HG02884 (cell line): ENCODE results near the gene LSP1.
"Not testable (repeated sequence)": the region's sequence is repeated elsewhere in the genome, so short reads cannot be mapped to it uniquely, and the experiment has no call there.

Source experiments
- ATAC-seq: cut with Tn5 transposase; IDR thresholded peaks from one replicate; pipeline ENCODE4 v1.9.1; 2021; ENCODE audit warnings: mild to moderate bottlenecking, moderate library complexity; ENCODE audit not compliant: unreplicated experiment

The LSP1 gene

DNA sequence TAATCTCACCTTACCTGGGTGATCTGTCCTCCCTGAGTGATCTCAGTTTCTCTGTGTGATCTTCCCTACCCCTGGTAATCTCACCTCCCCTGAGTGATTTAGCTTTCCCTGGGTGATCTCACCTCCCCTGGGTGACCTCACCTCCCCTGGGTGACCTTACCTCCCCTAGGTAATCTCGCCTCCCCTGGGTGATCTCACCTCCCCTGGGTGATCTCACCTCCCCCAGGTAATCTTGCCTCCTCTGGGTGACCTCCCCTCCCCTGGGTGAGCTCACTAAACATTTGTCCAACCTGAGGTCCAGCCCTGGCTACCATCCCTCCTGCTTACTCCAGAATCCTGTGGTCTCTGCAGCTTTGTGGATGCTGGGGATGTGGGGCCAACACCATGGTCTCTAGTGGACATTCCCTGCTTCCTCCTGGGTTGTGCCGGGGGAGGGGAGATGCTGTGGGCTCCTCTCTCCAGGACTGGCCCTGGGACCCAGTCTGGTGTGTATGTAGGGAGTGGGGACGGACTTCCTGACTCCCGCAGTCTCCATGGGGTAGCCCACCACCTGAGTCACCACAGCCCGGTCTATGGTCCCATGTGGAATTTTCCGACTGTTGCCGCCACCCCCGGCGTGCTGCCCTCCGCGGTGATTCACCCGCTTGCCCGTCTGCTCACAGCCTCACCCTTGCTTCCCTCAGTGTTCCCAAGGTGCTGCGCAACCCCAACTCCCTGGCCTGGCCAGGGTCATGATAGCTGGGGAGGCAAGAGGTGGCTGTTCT, 9.9 kb downstream of the LSP1 start:
- ATAC-seq, result no peak

DNA sequence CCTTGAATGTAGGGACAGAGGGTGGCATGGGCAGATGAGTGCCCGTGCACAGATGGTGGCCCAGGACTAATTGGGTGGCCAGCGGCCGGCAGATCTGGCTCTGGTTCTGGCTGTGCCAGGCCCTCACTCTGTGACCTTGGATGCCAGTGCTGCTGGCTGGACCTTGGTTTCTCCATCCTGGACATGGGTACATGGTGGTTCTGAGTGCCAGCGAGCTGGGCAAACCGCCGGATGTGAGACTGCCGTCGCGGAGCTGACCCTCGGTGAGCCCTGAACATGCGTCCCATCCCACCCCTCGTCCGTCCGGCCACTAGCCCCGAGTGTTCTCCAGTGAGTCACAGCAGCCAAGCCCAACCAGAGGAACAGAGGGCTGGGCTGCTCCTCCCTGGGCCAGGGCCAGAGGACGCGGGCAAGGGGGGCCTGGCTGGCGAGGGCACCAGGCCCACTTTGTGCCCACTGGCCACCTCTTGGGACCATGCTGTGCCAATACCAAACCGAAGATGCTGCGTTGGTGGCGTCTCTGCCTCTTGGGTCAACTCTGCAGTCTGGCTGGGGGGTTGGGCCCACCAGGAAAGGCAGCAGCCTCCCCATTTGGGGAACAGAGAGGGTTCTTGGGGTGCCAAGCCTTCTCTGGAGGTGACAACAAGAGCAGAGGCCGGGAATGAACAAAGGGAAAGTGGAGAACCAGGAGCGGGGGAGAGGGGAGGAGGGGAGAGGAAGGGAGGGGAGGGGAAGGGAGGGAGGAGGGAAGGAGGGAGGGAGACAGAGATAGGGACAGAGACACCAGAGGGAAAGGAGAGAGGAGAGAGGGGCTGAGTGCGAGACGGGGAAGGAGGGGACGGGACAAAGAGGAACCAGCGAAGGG, 10.7 kb downstream of the LSP1 start:
- no peak for ATAC-seq

DNA sequence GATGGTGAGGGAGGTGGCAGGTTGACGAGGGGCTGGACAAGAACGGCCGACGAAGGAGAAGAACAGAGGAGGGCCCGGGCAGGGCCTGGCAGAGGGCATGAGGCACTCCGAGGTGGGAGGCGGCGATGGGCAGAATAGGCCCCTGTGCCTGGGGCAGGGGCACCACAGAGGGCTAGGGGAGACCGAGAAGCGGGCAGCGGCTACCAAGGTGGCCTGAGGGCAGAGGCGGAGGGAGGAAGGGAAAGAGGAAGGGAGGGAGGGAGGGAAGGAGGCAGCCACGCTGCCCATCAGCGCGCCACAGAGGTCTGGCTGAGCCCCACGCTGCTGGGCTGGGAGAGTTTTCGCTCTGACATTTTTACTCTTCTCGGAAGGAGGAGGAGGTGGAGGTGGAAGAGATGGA, 11.3 kb downstream of the LSP1 start:
- no peak for ATAC-seq

DNA sequence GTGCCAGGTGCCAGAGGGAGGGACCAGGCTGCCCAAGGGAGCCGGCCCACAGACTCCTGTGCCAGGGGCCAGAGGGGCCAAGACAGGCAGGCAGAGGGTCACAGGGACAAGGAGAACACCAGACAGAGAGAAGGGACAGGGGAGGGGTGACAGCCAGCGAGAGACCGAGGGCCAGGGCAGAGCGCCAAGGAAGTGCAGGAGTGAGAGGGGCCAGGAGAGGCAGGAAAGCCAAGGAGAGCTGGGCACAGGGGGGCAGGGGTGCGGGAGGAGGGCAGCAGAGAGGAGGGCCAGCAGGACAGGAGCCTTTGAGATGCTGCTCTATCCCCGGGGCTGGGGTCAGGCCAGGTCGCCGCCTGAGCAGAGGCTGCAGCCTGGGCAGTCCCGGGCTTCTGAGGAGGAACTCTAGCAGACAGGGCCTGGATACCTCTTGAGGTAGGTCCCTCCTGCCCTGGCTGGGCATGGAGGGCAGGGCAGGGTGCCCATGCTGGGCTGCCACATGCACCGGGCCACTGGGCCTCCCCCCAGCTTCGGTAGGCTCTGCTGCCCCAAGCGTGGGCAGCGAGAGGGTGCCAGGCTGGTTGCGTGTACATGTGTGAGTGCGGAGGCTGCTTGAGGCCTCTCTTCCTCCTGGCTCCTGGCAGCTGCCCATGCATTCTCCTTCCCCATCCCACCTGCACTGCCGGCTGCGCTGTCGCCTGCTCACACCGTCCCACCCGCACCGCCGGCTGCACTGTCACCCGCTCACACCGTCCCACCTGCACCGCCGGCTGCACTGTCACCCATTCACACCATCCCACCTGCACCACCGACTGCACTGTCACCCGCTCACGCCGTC, 12.2 kb downstream of the LSP1 start:
- ATAC-seq, result no peak

DNA sequence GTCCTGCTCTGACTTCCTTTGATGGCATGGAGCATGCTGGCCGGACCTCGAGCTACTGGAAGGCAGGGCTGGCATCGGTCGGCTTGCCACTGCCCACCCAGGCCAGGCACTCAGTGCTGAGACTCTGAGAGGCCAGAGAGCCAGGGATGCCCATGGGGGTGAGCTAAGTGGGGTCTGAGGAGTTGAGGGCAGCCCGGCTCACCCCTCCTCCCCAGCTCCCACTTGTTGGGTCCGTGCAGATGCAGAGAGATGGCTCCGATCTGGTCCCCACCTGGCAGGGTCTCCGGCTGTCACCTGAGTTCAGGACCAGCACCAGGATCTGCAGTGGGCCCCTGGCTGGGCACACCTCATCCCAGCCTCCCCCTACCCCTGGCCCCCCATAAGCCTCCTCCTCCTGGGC, 13.3 kb downstream of the LSP1 start:
- ATAC-seq, result no peak

DNA sequence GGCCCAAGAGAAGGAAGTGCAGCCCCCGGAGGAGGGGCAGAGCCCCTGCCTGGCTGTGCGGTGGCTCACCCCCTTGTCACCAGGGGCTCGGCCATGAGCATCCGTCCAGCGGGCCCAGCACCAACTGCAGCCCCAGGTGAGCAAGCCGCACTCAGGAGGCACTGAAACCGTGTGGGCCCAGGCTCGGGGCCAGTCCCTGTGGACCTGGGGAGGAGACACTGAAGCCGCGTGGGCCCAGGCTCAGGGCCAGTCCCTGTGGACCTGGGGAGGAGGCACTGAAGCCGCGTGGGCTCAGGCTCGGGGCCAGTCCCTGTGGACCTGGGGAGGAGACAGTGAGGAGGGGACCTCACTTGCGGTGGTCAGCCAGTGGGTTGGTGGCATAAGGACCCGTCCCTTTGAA, 13.9 kb downstream of the LSP1 start:
- ATAC-seq, result no peak

DNA sequence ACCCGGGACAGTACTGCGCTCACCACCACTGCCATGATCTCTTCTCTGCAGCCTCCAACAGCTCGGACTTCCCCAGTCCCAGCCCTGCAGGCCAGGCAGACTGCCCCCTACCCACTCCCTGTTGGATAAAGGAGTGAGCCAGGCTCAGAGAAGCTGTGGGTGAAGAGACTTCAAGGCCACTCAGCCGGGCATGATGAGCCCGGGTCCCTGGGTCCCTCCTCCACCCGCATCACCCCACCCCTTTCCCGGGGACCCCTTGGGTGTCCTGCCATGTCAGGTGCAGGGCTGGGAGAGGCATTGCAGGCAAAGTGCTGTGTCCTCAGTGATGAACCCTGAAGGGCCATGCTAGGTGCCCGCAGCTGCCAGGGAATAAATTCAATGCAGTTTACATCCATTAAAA, 14.5 kb downstream of the LSP1 start:
- ATAC-seq, result no peak

DNA sequence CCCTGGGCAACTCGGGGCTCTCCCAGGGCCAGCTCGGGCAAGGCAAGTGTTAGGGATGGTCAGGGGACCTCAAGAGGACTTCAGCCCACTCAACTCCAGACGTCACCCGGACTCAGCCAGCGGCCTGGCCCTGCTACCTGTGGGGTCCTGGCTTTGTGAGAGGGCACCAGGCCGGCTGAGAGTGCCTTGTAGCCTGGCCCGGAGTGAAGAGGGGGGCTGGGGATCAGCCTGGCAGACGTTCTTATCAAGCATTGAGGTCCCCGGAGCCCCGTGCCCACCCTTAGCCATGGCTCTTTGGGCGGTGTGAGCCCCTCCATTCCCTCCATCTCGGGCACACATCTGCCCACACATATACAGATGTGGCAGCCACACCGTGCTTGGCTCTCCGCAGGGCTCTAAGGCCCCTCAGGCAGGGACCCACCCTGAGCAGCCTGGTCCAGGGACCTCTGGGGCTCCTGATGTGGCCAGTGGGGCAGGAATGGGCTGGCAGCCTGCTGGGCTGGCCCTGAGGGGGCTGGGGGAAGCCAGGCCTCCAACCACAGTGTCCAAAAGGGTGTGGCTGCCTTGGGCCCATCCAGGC, 15.3 kb downstream of the LSP1 start:
- no peak for ATAC-seq

DNA sequence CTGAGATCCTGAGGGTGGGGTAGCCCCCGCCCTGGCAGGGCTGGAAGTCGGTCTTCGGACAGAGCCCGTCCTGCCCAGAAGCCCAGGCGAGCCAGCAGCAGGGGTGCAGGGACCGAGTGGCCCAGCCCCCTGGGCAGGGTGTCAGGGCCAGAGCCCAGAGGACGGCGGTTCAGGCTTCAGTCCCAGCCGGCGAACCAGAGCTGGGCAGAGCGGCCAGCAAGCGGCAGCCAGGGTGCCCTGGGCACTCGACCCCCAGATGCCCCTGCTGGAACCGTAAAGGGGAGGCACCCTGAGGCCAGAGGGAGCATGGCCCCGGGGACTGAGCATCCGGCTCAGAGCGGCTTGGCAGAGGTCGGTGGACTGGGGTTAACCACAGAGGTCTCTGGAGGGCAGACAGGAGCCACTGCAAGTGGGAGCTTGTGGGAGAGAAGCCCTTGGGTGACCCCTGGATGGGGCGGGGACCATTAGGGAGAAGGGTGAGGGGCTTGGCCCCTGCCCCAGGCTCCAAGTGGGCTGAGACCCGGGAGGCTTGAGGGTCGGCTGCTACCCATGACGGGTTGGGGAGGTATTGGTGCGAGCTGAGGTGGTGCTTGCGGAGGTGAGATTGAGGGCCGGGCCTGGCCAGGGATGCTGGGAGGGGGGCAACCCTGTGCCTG, 15.9 kb downstream of the LSP1 start:
- no peak for ATAC-seq

DNA sequence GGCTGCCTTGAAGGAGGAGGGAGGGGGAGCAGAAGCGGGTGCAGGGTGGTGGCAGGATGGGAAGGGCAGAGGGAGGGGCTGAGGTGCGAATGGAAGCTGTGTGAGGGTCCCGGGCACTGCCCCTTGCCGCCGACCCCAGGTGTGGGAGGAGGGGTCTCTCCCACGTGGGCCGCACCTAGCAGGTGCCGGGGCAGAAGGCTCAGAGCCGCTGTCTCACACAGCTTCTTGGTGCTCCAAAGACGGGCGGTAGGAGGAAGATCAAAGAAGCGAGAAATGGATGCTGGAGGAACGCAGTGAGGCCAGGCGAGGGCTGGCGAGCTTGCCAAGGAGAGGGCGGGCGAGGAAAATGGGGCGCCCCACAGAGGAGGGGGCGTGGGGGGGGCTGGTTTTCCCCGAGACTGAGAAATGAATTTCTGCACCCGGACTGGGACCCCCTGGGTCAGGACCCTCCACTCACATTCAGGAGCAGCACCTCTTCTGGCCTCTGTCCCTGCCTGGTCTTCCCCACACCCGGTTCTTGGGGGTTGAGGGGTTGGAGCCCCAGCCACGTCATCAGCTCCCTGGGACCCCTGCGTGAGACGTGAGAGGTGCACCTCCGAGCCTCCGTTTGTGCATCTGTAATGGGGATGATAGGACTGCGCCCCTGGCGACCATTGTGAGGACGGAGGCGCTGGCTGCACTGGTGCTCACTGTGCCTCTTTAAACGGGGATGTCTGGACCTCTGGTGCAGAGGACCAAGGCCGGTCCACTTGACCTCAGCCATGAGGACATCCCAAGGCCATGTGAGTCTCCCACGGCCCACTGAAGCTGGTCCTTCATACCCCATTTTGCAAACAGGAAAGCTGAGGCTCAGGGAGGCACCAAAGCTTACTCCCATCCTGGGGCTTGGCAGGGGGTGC, 16.8 kb downstream of the LSP1 start:
- no peak for ATAC-seq

DNA sequence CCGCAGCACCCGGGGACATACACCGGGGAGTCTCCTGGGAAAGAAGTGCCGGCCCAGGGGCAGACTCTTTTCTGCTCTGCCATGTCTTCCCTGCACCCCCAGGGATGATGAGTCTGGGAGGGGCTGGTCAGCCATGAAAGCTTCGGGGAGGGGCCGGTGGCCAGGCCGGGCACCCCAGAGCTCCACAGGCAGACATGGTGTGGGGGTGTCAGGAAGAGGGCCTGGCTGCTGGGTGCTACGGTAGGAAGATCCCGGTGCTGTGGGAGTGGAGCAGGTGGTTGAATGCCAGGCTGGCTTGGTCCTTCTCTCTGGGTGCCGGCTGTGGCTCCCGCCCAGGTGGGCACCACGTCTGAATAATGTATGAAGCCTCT, 17.4 kb downstream of the LSP1 start:
- no peak for ATAC-seq

DNA sequence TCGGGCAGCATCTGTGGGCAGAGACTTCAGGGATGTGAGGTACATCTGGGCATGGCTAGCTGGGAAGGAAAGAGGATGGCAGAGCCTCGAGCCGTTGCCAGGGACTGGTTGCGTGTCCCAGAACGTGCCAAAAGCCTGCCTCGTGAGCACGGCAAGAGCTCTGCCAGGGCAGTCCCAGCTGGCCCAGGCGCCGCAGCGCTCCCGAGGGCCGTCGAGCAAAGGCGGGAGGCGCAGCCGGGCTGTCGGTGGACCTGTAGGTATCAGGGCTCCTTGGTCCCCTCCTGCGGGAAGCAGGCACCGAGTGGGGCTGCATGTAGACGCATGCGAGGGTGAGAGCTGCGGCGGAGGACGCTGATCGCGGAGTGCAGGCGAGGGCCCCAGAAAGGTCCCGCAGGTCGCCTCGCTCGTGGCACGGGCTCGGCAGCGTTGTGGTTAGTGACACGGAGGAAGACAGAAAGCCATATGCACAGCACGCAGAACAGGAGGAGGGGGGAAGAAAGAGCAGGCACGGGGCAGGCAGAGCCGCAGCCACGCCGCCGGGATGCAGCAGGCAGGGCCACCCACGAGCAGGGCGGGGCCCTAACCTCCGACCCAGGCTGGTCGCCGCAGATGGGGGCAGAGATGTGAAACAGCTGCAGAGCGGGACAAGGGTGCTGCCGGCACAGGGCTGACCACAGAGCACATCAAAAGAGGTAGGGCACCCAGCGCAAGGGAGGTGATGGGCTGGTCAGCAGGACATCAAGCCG, 18.0 kb downstream of the LSP1 start:
- ATAC-seq, result no peak

DNA sequence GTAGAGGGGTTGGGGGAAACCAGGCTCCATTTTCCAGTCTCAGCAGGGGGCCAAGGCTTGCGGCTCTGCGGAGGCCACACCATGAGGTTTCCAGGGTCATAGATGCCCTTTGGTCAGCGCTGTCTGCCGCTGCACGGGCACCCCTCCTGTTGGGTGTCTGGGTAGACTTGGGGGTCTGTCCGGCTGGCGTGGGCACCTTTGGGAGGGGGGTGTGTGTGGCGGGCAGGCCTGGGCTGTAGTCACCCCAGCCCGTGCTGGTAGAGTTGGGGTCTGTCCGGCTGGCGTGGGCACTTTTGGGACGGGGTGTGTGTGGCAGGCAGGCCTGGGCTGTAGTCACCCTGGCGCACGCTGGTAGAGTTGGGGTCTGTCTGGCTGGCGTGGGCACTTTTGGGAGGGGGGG, 18.6 kb downstream of the LSP1 start:
- no peak for ATAC-seq

DNA sequence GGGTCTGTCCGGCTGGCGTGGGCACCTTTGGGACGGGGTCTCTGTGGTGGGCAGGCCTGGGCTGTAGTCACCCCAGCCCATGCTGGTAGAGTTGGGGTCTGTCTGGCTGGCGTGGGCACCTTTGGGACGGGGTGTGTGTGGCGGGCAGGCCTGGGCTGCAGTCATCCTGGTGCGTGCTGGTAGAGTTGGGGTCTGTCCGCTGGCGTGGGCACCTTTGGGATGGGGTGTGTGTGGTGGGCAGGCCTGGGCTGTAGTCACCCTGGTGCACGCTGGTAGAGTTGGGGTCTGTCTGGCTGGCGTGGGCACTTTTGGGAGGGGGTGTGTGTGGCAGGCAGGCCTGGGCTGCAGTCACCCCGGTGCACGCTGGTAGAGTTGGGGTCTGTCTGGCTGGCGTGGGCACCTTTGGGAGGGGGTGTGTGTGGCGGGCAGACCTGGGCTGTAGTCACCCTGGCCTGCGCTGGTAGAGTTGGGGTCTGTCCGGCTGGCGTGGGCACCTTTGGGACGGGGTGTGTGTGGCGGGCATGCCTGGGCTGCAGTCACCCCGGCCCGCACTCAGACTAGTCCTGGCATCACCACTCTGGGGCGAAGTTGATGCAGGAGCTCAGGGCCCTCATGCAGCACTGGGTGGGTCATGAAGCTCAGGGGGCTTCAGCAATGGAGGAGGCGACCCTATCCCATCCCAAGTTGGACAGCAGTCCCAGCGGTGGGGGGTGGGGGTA, 19.5 kb downstream of the LSP1 start:
- no peak for ATAC-seq

DNA sequence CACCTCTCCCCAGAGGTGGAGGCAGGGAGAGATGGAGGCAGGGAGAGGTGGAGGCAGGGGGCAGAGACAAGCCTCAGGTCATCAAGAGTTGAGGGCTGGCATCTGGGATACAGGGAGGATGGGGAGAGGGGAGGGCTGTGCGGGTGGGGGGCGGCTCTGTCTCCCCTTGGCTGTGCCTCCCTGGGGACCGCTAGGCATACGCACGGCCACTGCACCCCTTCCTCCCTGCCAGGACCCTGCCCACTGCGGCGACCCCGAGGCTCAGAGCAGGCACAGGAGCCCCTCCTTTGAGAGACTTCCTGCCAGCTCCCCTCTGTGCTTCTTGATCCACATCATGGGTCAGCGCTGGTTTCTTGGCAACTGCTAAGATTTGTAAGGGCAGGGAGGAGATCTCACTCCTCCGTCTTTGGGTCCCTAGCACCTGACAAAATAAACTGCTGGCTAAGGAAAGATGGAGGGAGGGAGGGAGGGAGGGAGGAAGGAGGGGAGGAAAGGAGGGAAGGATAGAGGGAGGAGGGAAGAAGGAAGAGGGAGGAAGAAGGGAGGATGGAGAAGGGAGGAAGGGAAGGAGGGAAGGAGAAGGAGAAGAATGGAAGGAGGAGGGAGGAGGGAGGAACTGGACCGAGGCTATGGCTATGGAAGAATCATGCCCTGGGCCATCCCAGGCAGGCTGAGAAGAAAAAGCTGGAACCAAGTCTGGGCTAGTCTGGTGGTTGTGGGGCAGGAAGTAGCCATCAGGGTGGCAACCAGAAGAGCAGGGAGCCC, 20.3 kb downstream of the LSP1 start:
- no peak for ATAC-seq

DNA sequence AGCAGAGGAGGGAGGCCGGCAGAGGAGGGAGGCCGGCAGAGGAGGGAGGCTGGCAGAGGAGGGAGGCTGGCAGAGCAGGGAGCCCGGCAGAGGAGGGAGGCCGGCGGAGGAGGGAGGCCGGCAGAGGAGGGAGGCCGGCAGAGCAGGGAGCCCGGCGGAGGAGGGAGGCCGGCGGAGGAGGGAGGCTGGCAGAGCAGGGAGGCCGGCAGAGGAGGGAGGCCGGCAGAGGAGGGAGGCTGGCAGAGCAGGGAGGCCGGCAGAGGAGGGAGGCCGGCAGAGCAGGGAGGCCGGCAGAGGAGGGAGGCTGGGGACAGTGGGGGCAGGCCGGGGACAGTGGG, 20.9 kb downstream of the LSP1 start:
- not testable (repeated sequence) for ATAC-seq

DNA sequence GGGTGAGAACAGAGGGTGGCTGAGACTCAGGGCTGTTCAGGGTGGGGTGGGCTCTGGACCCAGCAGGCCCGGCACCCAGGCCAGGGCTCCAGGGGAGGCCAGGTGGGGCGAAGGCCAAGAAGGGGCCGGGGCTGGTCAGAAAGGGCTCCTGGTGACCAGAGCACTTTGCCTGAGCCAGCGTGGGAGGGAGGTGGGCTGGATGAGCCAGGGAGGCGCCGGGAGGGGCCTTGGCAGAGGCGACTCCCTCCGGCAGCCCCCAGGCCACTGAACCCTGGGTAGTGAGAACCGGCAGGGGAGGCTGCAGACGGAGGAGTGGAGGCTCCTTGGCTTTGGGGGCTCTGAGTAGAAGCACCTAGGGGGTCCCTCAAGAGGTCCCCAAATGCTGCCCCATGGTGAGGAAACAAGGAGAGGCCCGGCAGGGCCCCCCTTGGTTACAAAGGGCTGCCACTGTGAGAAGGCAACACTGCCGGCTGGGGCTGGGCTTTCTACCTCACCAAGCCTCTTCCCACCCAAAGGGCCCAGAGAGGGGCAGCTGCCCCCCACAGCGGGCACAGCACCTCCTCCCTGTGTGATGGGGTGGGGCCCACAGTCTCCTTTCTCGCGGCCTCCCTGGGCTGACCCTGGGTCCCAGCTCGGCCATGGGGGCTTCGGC, 21.7 kb downstream of the LSP1 start:
- ATAC-seq, result not testable (repeated sequence)
